WTC11 (cell line): Measurements from ENCODE around the gene CLTRN. TPM values are rescaled to one million over a fixed set of nuclear protein-coding genes. Genes with fewer than 3 reads are reported as not detected.

Source experiments
- ATAC-seq: fragments of 200-7000 bp; cut with Tn5 transposase; 2 replicates; pipeline ENCODE4 v1.10.0; 2021; ENCODE audit warnings: mild to moderate bottlenecking, moderate library complexity
- CTCF ChIA-PET: fragments of 300-600 bp; sonication (Branson Sonifier 250); formaldehyde crosslinking; loops from one replicate; lab custom pipeline; 2021; ENCODE audit warnings: antibody characterized with exemption; lab: Charles Lee
- POLR2A ChIA-PET: fragments of 350-600 bp; sonication (Branson Sonifier 250); formaldehyde crosslinking; loops from one replicate; lab custom pipeline; 2021; ENCODE audit warnings: antibody characterized with exemption; lab: Charles Lee
- DNase-seq: peaks from one replicate; pipeline ENCODE4 v3.0.0; 2021; ENCODE audit warnings: low spot score
- H3K27ac Mint-ChIP-seq: 2 replicates; pipeline ENCODE4 v1.8.0; 2021; ENCODE audit warnings: mixed read lengths
- H3K27me3 Mint-ChIP-seq: 2 replicates; pipeline ENCODE4 v1.8.0; 2021; ENCODE audit warnings: low read depth, mild to moderate bottlenecking, moderate library complexity, mixed read lengths
- H3K36me3 Mint-ChIP-seq: 2 replicates; pipeline ENCODE4 v1.8.0; 2021; ENCODE audit warnings: mixed read lengths
- H3K4me1 Mint-ChIP-seq: 2 replicates; pipeline ENCODE4 v1.8.0; 2022; ENCODE audit warnings: mixed read lengths
- H3K4me3 Mint-ChIP-seq: 2 replicates; pipeline ENCODE4 v1.8.0; 2021; ENCODE audit warnings: mild to moderate bottlenecking, moderate library complexity, mixed read lengths
- H3K9me3 Mint-ChIP-seq: 2 replicates; pipeline ENCODE4 v1.8.0; 2021; ENCODE audit warnings: mixed read lengths
- AR ChIP-seq: fragments of 250-450 bp; sonication (Bioruptor Pico); IDR thresholded peaks from 2 replicates; pipeline ENCODE4 v1.9.0; 2021; ENCODE audit warnings: mild to moderate bottlenecking
- CREM ChIP-seq: sonication (generic); formaldehyde crosslinking; IDR thresholded peaks from 2 replicates; pipeline ENCODE4 v1.8.1; 2022; ENCODE audit warnings: mild to moderate bottlenecking, missing genetic modification reagents, moderate library complexity
- E2F1 ChIP-seq: sonication (generic); formaldehyde crosslinking; IDR thresholded peaks from 2 replicates; pipeline ENCODE4 v1.8.0; 2022; ENCODE audit warnings: mild to moderate bottlenecking, missing genetic modification reagents
- FOXP1 ChIP-seq: sonication (generic); formaldehyde crosslinking; IDR thresholded peaks from 2 replicates; pipeline ENCODE4 v1.8.0; 2022; ENCODE audit warnings: missing genetic modification reagents, mild to moderate bottlenecking, moderate library complexity, borderline replicate concordance
- HMGXB4 ChIP-seq: sonication (generic); formaldehyde crosslinking; IDR thresholded peaks from 2 replicates; pipeline ENCODE4 v1.8.1; 2023; ENCODE audit warnings: mild to moderate bottlenecking, moderate library complexity, missing genetic modification reagents
- MLX ChIP-seq: sonication (generic); formaldehyde crosslinking; IDR thresholded peaks from 2 replicates; pipeline ENCODE4 v1.8.1; 2023; ENCODE audit warnings: mild to moderate bottlenecking, missing genetic modification reagents, moderate library complexity
- PRDM15 ChIP-seq: sonication (generic); formaldehyde crosslinking; IDR thresholded peaks from 2 replicates; pipeline ENCODE4 v1.8.0; 2022; ENCODE audit warnings: missing genetic modification reagents
- RELA ChIP-seq: sonication (generic); formaldehyde crosslinking; IDR thresholded peaks from 2 replicates; pipeline ENCODE4 v1.8.1; 2022; ENCODE audit warnings: missing genetic modification reagents, mild to moderate bottlenecking, borderline replicate concordance
- USF1 ChIP-seq: sonication (generic); formaldehyde crosslinking; IDR thresholded peaks from 2 replicates; pipeline ENCODE4 v1.8.0; 2022; ENCODE audit warnings: mild to moderate bottlenecking, missing genetic modification reagents
- ZNF396 ChIP-seq: fragments of 250-450 bp; sonication (Bioruptor Pico); IDR thresholded peaks from 2 replicates; pipeline ENCODE4 v1.8.0; 2021; ENCODE audit warnings: mild to moderate bottlenecking, moderate library complexity, borderline replicate concordance
- ZNF671 ChIP-seq: fragments of 250-450 bp; sonication (Bioruptor Pico); IDR thresholded peaks from 2 replicates; pipeline ENCODE4 v1.8.0; 2021; ENCODE audit warnings: mild to moderate bottlenecking
- ZSCAN18 ChIP-seq: fragments of 250-450 bp; sonication (Bioruptor Pico); IDR thresholded peaks from 2 replicates; pipeline ENCODE4 v2.1.2; 2022; ENCODE audit warnings: mild to moderate bottlenecking, moderate library complexity
- total RNA-seq: library from RNA; stranded (reverse); gene quantifications from 3 replicates; pipeline ENCODE4 v1.2.3, GENCODE V29; 2021

The CLTRN gene
- total RNA-seq, 1 experiment from 2014 or later, result 1.4 TPM

GRCh38 chrX:15619053-15619755, 45.4 kb downstream of the CLTRN start:
- no peak for ATAC-seq
- TF ChIP-seq ZNF671 (CRISPR knock-in tag) (no peak), USF1 (CRISPR knock-in tag) (no peak), HMGXB4 (CRISPR knock-in tag) (no peak), FOXP1 (CRISPR knock-in tag) (no peak), E2F1 (CRISPR knock-in tag) (no peak), PRDM15 (CRISPR knock-in tag) (no peak), CREM (CRISPR knock-in tag) (no peak), ZSCAN18 (CRISPR knock-in tag) (no peak)
- H3K36me3 Mint-ChIP-seq, result no peaks in the 10 kb centered on the region
- H3K4me1 Mint-ChIP-seq, result no peaks in the 10 kb centered on the region
- DNase-seq, result no peak
- no peak overlapping the region for H3K4me3 Mint-ChIP-seq
- H3K27ac Mint-ChIP-seq, result no peak overlapping the region
- peaks cover 3% of the 10 kb centered on the region; the same call in 1 of the 2 replicates for H3K9me3 Mint-ChIP-seq
- no peaks in the 10 kb centered on the region; the same call in 1 of the 2 replicates for H3K27me3 Mint-ChIP-seq
- CTCF ChIA-PET, result no interaction called here
- POLR2A ChIA-PET, result no interaction called here

- no peaks in the 10 kb centered on the region; the same call in 1 of the 2 replicates for H3K27me3 Mint-ChIP-seq
- H3K4me1 Mint-ChIP-seq, result no peaks in the 10 kb centered on the region
- ChIA-PET CTCF (no interaction called here), POLR2A (no interaction called here)
- H3K9me3 Mint-ChIP-seq, result no peaks in the 10 kb centered on the region
- no peak overlapping the region for H3K27ac Mint-ChIP-seq
- ATAC-seq (no peak), DNase-seq (no peak)
- TF ChIP-seq AR (no peak), FOXP1 (CRISPR knock-in tag) (no peak), RELA (no peak), ZNF396 (CRISPR knock-in tag) (no peak), MLX (no peak)
- H3K4me3 Mint-ChIP-seq, result no peak overlapping the region
- no peaks in the 10 kb centered on the region for H3K36me3 Mint-ChIP-seq
These were observed 47.5 kb downstream of the CLTRN start for GRCh38 chrX:15617111-15617510.
